ENCODE data around the gene UBE2L3.

The UBE2L3 gene

GRCh38 chr22:21669026-21669425 is 101.5 kb downstream of the UBE2L3 start:
- no peak for DNase-seq (ENCODE audit: extremely low read depth in 1 of 2, low read depth in 1 of 2)

GRCh38 chr22:21672107-21672629 is 104.7 kb downstream of the UBE2L3 start:
- no peak for DNase-seq (ENCODE audit: extremely low read depth in 1 of 2, low read depth in 1 of 2)

Measured in stimulated activated CD8-positive, alpha-beta memory T cell treated with anti-CD3 and anti-CD28 coated beads, Interleukin-7, amount 100 ng/mL, for 48 hours (primary cell).